GM19193 (cell line): ENCODE measurements around the gene RWDD4.

Source experiments
- POLR2A ChIP-seq: IDR thresholded peaks from 4 replicates; pipeline ENCODE4 v1.6.1; 2011; ENCODE audit not compliant: insufficient read depth, insufficient read length; ENCODE audit errors: extremely low read depth

RWDD4 gene

DNA sequence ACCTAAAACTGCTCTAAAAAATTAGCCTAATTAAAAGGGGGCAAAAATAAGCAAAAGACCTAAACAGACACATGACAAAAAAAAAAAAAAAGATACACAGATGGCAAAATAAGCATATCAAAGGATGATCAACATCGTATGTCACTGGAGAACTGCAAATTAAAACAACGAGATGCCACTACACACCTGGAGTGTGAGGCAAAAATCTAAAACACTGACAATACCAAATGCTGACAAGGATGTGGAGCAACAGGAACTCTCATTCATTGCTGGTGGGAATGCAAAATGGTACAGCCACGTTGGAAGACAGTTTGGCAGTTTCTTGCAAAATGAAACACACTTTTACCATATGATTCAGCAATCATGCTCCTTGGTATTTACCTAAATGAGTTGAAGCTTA lies 64.2 kb downstream of the RWDD4 start:
- TF ChIP-seq POLR2A = no peak

DNA sequence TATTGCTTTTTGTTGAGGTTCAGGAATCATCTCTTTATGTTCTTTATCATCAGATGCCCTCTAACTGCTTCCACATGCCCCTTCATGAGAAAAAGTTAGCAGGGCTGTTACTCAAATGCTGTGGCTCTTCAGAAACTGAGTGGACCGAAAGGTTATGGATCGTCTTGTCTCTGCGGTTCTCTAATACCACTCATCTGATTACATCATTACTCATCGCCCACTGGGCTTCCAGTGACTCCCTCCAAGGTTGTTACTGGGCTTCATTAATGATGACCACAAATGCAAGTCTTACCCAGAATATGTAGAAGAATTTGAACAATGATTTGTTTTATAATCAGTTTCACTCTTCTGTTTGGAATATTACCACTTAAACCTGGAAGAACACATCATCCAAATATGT lies 67.7 kb downstream of the RWDD4 start:
- TF ChIP-seq POLR2A = no peak
